Muscle of back (tissue), 11 donors: ENCODE data around the gene WDR17. TPM values are rescaled to one million over a fixed set of nuclear protein-coding genes. Genes with fewer than 3 reads are reported as not detected.

Source experiments
- DNase-seq, 3 donors: peaks; one replicate each; pipeline versions ENCODE4 v3.0.0 to v3.0.0-alpha.2; 2013
- polyA plus RNA-seq, 10 donors: library from polyadenylated mRNA; unstranded; fragments of 120-200 nt; gene quantifications; one replicate each; pipeline ENCODE4 v1.2.1, GENCODE V29; 2013; ENCODE audit not compliant: insufficient read length in 10 of 10

Gene WDR17
- polyA plus RNA-seq, 10 donors, result 0.17 to 1.1 (median 0.64) TPM

GRCh38 chr4:176090115-176090514 lies 24.5 kb downstream of the WDR17 start:
- no peak for DNase-seq

- no peak for DNase-seq
Measured at GRCh38 chr4:176099314-176099713, 33.7 kb downstream of the WDR17 start.

- no peak for DNase-seq
Measured at GRCh38 chr4:176102414-176103063, 36.9 kb downstream of the WDR17 start.

GRCh38 chr4:176107695-176108094 lies 42.1 kb downstream of the WDR17 start:
- DNase-seq, result no peak

GRCh38 chr4:176123710-176124407 lies 58.2 kb downstream of the WDR17 start:
- peak in 1 of 3 donors; percentile 4 for DNase-seq

- no peak for DNase-seq
Measured at GRCh38 chr4:176125063-176125462, 59.4 kb downstream of the WDR17 start.

- no peak for DNase-seq
Measured at GRCh38 chr4:176134670-176135069, 69.0 kb downstream of the WDR17 start.

GRCh38 chr4:176137631-176138030 lies 72.0 kb downstream of the WDR17 start:
- no peak for DNase-seq

GRCh38 chr4:176139518-176139917 lies 73.9 kb downstream of the WDR17 start:
- DNase-seq, result no peak

- no peak for DNase-seq
Measured at GRCh38 chr4:176142253-176142652, 76.6 kb downstream of the WDR17 start.

GRCh38 chr4:176149680-176150355 lies 84.2 kb downstream of the WDR17 start:
- no peak for DNase-seq

GRCh38 chr4:176150356-176150682 lies 84.7 kb downstream of the WDR17 start:
- DNase-seq, result peak; percentile 9 to 29 (median 13)

- DNase-seq, result no peak
Measured at GRCh38 chr4:176150704-176151103, 85.1 kb downstream of the WDR17 start.

GRCh38 chr4:176153124-176153523 lies 87.5 kb downstream of the WDR17 start:
- DNase-seq, result no peak

- peak in 2 of 3 donors; percentile 4 to 29 for DNase-seq
Measured at GRCh38 chr4:176156656-176157055, 91.0 kb downstream of the WDR17 start.

- DNase-seq, result no peak
Measured at GRCh38 chr4:176163041-176163440, 97.4 kb downstream of the WDR17 start.

GRCh38 chr4:176185051-176185450 lies 119.4 kb downstream of the WDR17 start:
- DNase-seq, result peak; percentile 19 to 79 (median 29)

GRCh38 chr4:176186067-176186466 lies 120.4 kb downstream of the WDR17 start:
- DNase-seq, result no peak

GRCh38 chr4:176186671-176187395 lies 121.2 kb downstream of the WDR17 start:
- DNase-seq, result no peak

GRCh38 chr4:176187624-176188023 lies 122.0 kb downstream of the WDR17 start:
- no peak for DNase-seq

GRCh38 chr4:176188654-176189053 lies 123.0 kb downstream of the WDR17 start:
- DNase-seq, result no peak
